NT2/D1 (cell line): Measurements from ENCODE around the gene NME9.

Experiments
- DNase-seq: peaks from one replicate; pipeline ENCODE4 v3.0.0-alpha.2; 2011; ENCODE audit warnings: low read depth, low spot score
- H3K27me3 ChIP-seq: 2 replicates; pipeline ENCODE4 v1.6.0; 2011; ENCODE audit warnings: mild to moderate bottlenecking; ENCODE audit not compliant: insufficient read length, insufficient read depth
- H3K36me3 ChIP-seq: 2 replicates; pipeline ENCODE4 v1.6.1; 2011; ENCODE audit warnings: mild to moderate bottlenecking, low read length, mixed read lengths; ENCODE audit not compliant: insufficient read depth, insufficient read length
- H3K4me1 ChIP-seq: 2 replicates; pipeline ENCODE4 v1.5.1; 2011; ENCODE audit not compliant: insufficient read depth, insufficient read length
- H3K4me3 ChIP-seq: 2 replicates; pipeline ENCODE4 v1.5.1; 2011; ENCODE audit warnings: low read depth; ENCODE audit not compliant: insufficient read length
- H3K9ac ChIP-seq: 2 replicates; pipeline ENCODE4 v1.6.0; 2011; ENCODE audit warnings: low read depth; ENCODE audit not compliant: insufficient read length
- H3K9me3 ChIP-seq: 2 replicates; pipeline ENCODE4 v1.5.1; 2011; ENCODE audit warnings: mild to moderate bottlenecking, low read length; ENCODE audit not compliant: insufficient read depth
- SUZ12 ChIP-seq: IDR thresholded peaks from 2 replicates; pipeline ENCODE4 v1.6.1; 2011; ENCODE audit not compliant: insufficient read length, insufficient read depth; ENCODE audit errors: extremely low read depth
- YY1 ChIP-seq: IDR thresholded peaks from 2 replicates; pipeline ENCODE4 v1.6.1; 2011; ENCODE audit not compliant: insufficient read length, insufficient read depth
- ZNF274 ChIP-seq: IDR thresholded peaks from 2 replicates; pipeline ENCODE4 v1.6.1; 2011; ENCODE audit warnings: mild to moderate bottlenecking, low read depth, low read length

NME9 gene

DNA sequence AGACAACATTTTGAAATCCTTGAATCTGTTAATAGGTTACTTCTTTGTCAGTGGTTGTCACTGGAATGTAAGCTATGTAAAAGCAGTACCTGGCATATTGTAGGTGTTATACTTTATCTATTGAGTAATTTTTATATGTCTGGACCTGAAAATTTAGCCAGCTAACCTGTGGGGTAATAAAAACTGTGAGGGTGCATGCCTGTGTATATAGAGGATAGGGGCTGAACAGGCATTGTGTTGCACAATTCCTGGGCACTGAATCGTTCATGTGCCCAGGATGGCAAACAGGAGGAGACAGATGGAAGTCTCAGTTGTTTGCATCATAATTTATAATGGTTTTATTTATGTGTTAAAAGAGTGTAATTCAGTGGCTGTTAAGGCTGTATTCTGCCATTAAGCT, 75.4 kb downstream of the NME9 start:
- Histone ChIP-seq H3K4me3 (no peak overlapping the region), H3K27me3 (no peaks in the 10 kb centered on the region), H3K4me1 (no peaks in the 10 kb centered on the region), H3K9me3 (no peaks in the 10 kb centered on the region), H3K36me3 (peaks cover 5% of the 10 kb centered on the region), H3K9ac (no peak overlapping the region)
- TF ChIP-seq SUZ12 (no peak), ZNF274 (no peak), YY1 (no peak)
- DNase-seq, result no peak

DNA sequence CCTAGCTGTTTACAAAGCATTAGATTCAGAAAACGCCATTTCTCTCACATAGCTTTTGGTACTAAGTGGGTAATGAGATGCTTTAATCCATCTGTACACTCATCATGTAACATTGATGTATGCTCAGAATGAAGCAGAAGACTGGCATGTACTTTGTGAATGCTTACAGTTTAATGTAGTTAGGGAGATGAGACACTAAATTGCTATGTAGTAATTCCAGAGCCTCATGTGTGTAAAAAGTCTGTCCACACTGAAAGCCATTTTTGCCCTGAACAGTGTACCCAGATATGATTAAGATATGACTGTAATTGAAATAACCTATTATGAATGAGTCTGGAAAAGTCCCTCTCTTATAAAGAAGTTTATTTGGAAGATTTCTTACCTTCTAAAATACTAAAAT, 76.0 kb downstream of the NME9 start:
- Histone ChIP-seq H3K4me3 (no peak overlapping the region), H3K4me1 (no peaks in the 10 kb centered on the region), H3K36me3 (peaks cover 2% of the 10 kb centered on the region), H3K9ac (no peak overlapping the region), H3K27me3 (no peaks in the 10 kb centered on the region), H3K9me3 (no peaks in the 10 kb centered on the region)
- no peak for DNase-seq
- TF ChIP-seq SUZ12 (no peak), ZNF274 (no peak), YY1 (no peak)
